ENCODE data around the gene CDH22.

Gene CDH22

GRCh38 chr20:46212252-46212651, 96.0 kb downstream of the CDH22 start:
- no peak for DNase-seq

GRCh38 chr20:46211331-46211722, 97.0 kb downstream of the CDH22 start:
- no peak for DNase-seq

DNA sequence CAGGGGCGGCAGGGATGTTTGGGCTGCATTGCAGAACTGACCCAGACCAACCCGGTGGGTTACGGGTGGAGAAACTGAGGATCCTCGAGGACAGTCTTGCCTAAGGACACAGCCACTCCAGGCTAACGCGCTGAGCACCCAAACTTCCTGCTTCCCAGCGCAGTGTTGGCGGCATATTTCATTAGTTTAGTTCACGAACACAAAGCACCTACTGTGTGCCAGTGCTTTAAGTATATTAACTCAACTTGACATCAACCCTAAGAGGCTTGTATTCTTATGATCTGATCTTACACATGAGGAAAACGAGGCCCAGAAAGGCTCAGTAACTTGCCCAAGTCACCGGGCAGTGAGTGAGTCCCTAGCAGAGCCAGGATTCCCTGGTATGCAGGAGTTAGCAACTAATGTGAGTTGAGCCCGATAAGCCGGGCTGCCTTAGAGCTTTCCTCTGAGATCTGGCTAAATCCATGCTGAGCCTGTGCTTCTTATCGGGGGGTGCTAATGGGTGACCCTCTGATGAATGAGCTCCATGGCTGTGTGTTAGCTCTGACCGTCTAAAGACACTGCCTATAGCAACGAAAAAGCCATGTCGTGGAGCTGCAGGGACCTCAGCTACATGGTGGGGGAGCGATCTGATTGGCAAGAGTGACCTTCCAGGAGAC, 97.5 kb downstream of the CDH22 start:
- no peak for DNase-seq

GRCh38 chr20:46209930-46210671, 98.2 kb downstream of the CDH22 start:
- no peak for DNase-seq

DNA sequence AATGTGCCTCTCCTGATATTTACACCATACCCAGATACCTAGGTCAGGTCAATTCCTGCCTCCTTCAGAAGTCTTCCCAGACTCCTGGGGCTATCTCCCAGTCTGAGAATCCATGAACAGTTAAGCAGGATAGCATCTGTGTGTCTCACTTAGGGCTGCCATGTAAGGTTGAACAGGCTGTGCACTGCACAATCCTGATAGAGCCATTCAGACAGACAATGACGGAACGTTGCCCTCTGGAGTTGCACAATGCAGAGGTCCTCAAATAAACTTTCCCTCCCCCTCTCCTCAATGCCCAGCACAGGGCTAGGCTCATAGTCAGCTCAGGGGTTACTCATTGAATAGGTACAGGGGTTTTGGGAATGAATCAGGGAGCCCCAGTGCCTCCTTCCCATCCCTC, 100.5 kb downstream of the CDH22 start:
- no peak for DNase-seq

GRCh38 chr20:46206992-46207549, 101.2 kb downstream of the CDH22 start:
- no peak for DNase-seq

GRCh38 chr20:46206025-46206424, 102.3 kb downstream of the CDH22 start:
- DNase-seq = no peak

- no peak for DNase-seq
These were observed 102.9 kb downstream of the CDH22 start for GRCh38 chr20:46205349-46205748.

DNA sequence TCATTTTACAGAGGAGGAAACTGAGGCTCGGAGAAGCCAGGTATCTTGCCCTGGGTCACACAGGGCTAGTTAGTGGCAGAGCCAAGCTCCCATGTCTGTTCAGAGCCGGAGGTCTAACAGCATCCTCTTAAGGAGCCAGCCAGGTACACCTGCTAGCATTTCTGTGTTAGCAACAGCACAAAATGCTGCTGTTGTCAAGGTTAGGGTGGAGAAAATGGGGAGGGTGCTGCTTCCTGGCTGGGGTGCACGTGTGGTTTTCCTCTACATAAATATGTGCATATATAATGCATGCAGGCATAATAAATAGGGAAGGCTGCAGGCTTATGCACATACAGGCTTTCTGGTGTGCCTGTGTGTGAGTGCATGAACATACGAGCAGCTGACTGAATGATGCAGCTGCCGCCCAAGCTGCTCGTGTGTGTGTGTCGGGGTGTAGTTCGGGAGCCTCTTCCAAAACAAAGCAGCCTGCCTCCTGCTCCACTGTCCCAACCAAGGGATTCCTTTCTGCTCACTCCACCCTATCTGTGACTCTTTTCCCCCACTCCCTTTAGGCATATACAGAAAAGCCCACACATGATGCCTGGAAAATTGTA, 103.6 kb downstream of the CDH22 start:
- DNase-seq = no peak

GRCh38 chr20:46203510-46203837, 104.8 kb downstream of the CDH22 start:
- DNase-seq = no peak

- no peak for DNase-seq
These were observed 105.4 kb downstream of the CDH22 start for GRCh38 chr20:46202766-46203509.

- no peak for DNase-seq
These were observed 107.4 kb downstream of the CDH22 start for GRCh38 chr20:46200582-46201570.

GRCh38 chr20:46199198-46199597, 109.1 kb downstream of the CDH22 start:
- no peak for DNase-seq

DNA sequence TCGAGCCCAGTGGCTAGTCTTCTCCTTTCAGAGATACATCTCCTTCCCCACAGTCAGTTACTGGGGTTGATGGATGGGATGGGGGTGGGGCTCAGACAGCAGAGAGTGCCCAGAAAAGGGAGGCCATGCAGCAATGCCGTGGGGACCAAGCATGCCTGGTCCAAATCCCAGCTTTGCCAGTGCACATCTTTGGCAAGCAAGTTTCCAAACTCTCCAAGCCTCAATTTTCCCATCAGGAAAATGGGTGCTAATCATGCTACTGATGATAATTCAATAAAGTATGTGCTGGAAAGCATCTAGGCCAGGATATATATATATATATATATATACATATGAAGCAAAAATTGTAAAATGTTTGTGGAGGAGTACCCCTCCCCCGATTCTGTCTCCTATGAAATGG, 111.3 kb downstream of the CDH22 start:
- DNase-seq = no peak

- no peak for DNase-seq
These were observed 112.8 kb downstream of the CDH22 start for GRCh38 chr20:46195264-46196036.

DNA sequence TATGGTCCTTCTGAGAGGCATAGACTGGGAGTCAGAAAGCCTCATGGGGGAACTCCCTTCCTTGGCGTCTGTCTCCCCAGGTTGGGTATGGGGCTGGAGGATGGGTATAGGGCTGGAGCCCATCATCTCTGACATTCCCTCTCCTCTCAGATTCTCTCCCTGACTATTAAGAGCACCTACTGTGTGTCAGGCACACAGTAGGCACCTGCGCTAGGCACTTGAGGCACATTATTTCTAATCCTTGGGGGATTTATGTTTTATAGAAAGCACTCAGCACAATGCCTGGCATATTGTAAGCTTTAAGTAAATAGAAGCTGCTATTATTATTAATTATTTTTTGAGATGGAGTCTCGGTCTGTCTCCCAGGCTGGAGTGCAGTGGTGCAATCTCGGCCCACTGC, 113.9 kb downstream of the CDH22 start:
- no peak for DNase-seq

- DNase-seq = no peak
These were observed 115.8 kb downstream of the CDH22 start for GRCh38 chr20:46192376-46192944.

- DNase-seq = no peak
These were observed 116.7 kb downstream of the CDH22 start for GRCh38 chr20:46191611-46192010.

DNA sequence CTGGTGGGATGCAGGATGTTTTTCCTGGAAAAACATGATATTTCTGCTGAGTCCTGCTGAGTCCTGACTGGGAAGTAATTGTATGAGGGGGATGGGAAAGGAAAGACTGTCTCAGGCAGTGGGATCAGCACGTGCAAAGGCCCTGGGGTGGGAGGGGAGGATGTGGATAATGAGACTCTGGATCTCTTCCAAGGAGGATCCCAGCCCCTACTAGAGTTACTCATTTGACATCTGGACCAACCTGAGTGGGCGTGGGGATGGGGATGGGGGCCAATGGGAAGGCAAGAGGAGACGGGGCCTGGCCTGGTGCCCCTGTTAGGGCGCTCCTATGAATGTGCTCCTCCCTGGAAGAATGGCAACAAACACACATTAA, 117.1 kb downstream of the CDH22 start:
- DNase-seq = no peak

- no peak for DNase-seq
These were observed 117.7 kb downstream of the CDH22 start for GRCh38 chr20:46190478-46191167.

Data from stimulated activated naive CD4-positive, alpha-beta T cell (primary cell).